ENCODE measurements around the gene CDH6.

The CDH6 gene

DNA sequence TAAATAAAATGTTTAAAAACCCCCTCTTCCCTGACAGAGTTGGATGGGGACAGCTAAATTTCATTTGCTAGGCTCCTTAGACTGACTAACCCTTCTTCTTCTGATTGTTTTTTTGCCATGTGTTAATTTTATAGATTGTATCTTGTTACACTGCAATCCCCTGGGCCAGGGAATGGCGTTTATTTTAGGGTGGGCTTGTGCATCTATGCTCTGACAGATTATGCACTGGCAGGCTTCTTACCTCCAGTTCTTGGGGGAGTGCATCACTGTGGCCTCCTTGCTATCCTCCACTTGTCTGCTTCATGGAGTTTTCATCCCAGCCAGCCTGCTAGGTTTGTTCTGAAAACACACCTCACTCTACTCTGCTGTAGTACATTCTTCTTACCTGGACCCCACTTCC, 178.6 kb downstream of the CDH6 start:
- Histone ChIP-seq H3K4me3 (ENCODE audit: insufficient read depth, low read length, poor library complexity, severe bottlenecking) (no peak overlapping the region), H3K9me3 (ENCODE audit: insufficient read depth, low read length) (no peaks in the 10 kb centered on the region), H4K20me1 (ENCODE audit: low read depth, low read length) (no peaks in the 10 kb centered on the region), H2AFZ (ENCODE audit: low read depth, low read length, severe bottlenecking) (no peak overlapping the region), H3K27ac (ENCODE audit: low read depth, low read length) (no peak overlapping the region), H3F3A (ENCODE audit: insufficient read depth) (no peaks in the 10 kb centered on the region), H3K27me3 (ENCODE audit: low read length) (no peaks in the 10 kb centered on the region), H3K9ac (ENCODE audit: low read length) (no peak overlapping the region), H3K79me2 (ENCODE audit: insufficient read depth, low read length) (no peaks in the 10 kb centered on the region), H3K9me2 (replicated peaks; ENCODE audit: insufficient read depth, low read length) (no peaks in the 10 kb centered on the region), H3K36me3 (ENCODE audit: low read length) (no peaks in the 10 kb centered on the region), H3K4me2 (ENCODE audit: low read depth, low read length, poor library complexity, severe bottlenecking) (no peak overlapping the region)
- TF ChIP-seq EZH2phosphoT487 (conservative IDR thresholded peaks at IDR 0.05; ENCODE audit: low read length): no peak
- TF ChIP-seq, protein P1, sequence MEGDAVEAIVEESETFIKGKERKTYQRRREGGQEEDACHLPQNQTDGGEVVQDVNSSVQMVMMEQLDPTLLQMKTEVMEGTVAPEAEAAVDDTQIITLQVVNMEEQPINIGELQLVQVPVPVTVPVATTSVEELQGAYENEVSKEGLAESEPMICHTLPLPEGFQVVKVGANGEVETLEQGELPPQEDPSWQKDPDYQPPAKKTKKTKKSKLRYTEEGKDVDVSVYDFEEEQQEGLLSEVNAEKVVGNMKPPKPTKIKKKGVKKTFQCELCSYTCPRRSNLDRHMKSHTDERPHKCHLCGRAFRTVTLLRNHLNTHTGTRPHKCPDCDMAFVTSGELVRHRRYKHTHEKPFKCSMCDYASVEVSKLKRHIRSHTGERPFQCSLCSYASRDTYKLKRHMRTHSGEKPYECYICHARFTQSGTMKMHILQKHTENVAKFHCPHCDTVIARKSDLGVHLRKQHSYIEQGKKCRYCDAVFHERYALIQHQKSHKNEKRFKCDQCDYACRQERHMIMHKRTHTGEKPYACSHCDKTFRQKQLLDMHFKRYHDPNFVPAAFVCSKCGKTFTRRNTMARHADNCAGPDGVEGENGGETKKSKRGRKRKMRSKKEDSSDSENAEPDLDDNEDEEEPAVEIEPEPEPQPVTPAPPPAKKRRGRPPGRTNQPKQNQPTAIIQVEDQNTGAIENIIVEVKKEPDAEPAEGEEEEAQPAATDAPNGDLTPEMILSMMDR (IDR thresholded peaks at IDR 0.05; ENCODE audit: insufficient read depth, low read length, poor library complexity, severe bottlenecking): no peak

- no peak overlapping the region for H3K27ac ChIP-seq (ENCODE audit: low read depth, low read length)
- H3K4me2 ChIP-seq (ENCODE audit: low read depth, low read length, poor library complexity, severe bottlenecking): no peak overlapping the region
- no peak overlapping the region for H2AFZ ChIP-seq (ENCODE audit: low read depth, low read length, severe bottlenecking)
- H3K79me2 ChIP-seq (ENCODE audit: insufficient read depth, low read length): no peaks in the 10 kb centered on the region
- H3K36me3 ChIP-seq (ENCODE audit: low read length): no peaks in the 10 kb centered on the region
- H3K9ac ChIP-seq (ENCODE audit: low read length): no peak overlapping the region
- H3K27me3 ChIP-seq (ENCODE audit: low read length): no peaks in the 10 kb centered on the region
- TF ChIP-seq EZH2phosphoT487 (conservative IDR thresholded peaks at IDR 0.05; ENCODE audit: low read length): no peak
- TF ChIP-seq, protein P1 (IDR thresholded peaks at IDR 0.05; ENCODE audit: insufficient read depth, low read length, poor library complexity, severe bottlenecking): no peak
- no peaks in the 10 kb centered on the region for H3F3A ChIP-seq (ENCODE audit: insufficient read depth)
- H3K4me3 ChIP-seq (ENCODE audit: insufficient read depth, low read length, poor library complexity, severe bottlenecking): no peak overlapping the region
- H3K9me2 ChIP-seq (replicated peaks; ENCODE audit: insufficient read depth, low read length): no peaks in the 10 kb centered on the region
- H4K20me1 ChIP-seq (ENCODE audit: low read depth, low read length): no peaks in the 10 kb centered on the region
- no peaks in the 10 kb centered on the region for H3K9me3 ChIP-seq (ENCODE audit: insufficient read depth, low read length)
Measured at GRCh38 chr5:31375999-31376720, 182.7 kb downstream of the CDH6 start.

DNA sequence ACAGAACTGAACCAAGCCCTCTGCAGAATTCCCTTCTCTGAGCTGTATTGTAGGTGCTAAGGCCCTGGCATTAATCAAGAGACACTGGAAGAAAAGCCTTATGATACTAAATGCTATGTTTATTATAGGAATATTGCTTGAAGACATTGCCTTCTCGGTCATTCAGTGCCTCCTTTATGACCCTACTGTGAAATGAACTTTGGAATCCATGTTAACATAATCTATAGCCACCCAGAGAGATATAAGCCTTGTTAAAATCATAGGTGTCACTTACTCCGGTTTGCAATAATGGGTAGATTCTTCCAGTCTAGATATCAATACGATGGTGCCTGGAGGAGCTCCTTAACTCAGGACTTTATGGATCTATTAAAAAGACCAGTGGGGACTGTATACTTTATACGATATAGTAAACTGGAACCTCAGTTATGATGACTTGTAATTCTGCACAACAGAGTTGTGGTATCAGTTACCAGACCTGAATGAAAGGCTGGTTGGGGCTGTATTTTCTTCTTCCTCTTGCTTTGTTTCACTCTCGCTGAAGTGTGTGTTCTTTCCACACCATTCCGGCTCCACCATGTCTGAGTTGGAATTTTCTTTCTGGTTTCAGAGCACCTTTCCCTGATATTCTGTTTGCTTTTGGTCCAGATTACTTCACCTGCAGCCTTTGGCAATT, 183.9 kb downstream of the CDH6 start:
- Histone ChIP-seq H2AFZ (ENCODE audit: low read depth, low read length, severe bottlenecking) (no peak overlapping the region), H3K4me2 (ENCODE audit: low read depth, low read length, poor library complexity, severe bottlenecking) (no peak overlapping the region), H3K27ac (ENCODE audit: low read depth, low read length) (no peak overlapping the region), H3K79me2 (ENCODE audit: insufficient read depth, low read length) (no peaks in the 10 kb centered on the region), H4K20me1 (ENCODE audit: low read depth, low read length) (no peaks in the 10 kb centered on the region), H3K27me3 (ENCODE audit: low read length) (no peaks in the 10 kb centered on the region), H3K9me2 (replicated peaks; ENCODE audit: insufficient read depth, low read length) (no peaks in the 10 kb centered on the region), H3K4me3 (ENCODE audit: insufficient read depth, low read length, poor library complexity, severe bottlenecking) (no peak overlapping the region), H3F3A (ENCODE audit: insufficient read depth) (no peaks in the 10 kb centered on the region), H3K9me3 (ENCODE audit: insufficient read depth, low read length) (no peaks in the 10 kb centered on the region), H3K36me3 (ENCODE audit: low read length) (no peaks in the 10 kb centered on the region), H3K9ac (ENCODE audit: low read length) (no peak overlapping the region)
- no peak for TF ChIP-seq EZH2phosphoT487 (conservative IDR thresholded peaks at IDR 0.05; ENCODE audit: low read length)
- TF ChIP-seq, protein P1 (IDR thresholded peaks at IDR 0.05; ENCODE audit: insufficient read depth, low read length, poor library complexity, severe bottlenecking): no peak

Data from SU-DHL-6 (cell line).